Measurements from ENCODE around the gene AADACL2.

Gene AADACL2

GRCh38 chr3:151795276-151795675 is 61.5 kb downstream of the AADACL2 start:
- H3K27me3 ChIP-seq (ENCODE audit: low read depth), result no peaks in the 10 kb centered on the region
- H3K4me1 ChIP-seq, result no peaks in the 10 kb centered on the region
- H3K36me3 ChIP-seq (replicated peaks), result no peaks in the 10 kb centered on the region
- H3K9me3 ChIP-seq, result no peaks in the 10 kb centered on the region
- no peak overlapping the region for H3K4me3 ChIP-seq
- no peak for DNase-seq (ENCODE audit: low spot score in 2 of 2)
- in situ Hi-C loops (cut with MboI; ENCODE audit: low sequenced_read_pairs), result no loop called here

GRCh38 chr3:151796105-151796680 is 62.5 kb downstream of the AADACL2 start:
- H3K36me3 ChIP-seq (replicated peaks), result no peaks in the 10 kb centered on the region
- H3K4me3 ChIP-seq, result no peak overlapping the region
- in situ Hi-C loops (cut with MboI; ENCODE audit: low sequenced_read_pairs), result no loop called here
- H3K27me3 ChIP-seq (ENCODE audit: low read depth), result no peaks in the 10 kb centered on the region
- no peak for DNase-seq (ENCODE audit: low spot score in 2 of 2)
- H3K4me1 ChIP-seq, result no peaks in the 10 kb centered on the region
- no peaks in the 10 kb centered on the region for H3K9me3 ChIP-seq

GRCh38 chr3:151798466-151798865 is 64.7 kb downstream of the AADACL2 start:
- H3K4me3 ChIP-seq, result no peak overlapping the region
- H3K4me1 ChIP-seq, result no peaks in the 10 kb centered on the region
- DNase-seq (ENCODE audit: low spot score in 2 of 2), result no peak
- H3K9me3 ChIP-seq, result no peaks in the 10 kb centered on the region
- no peaks in the 10 kb centered on the region for H3K36me3 ChIP-seq (replicated peaks)
- in situ Hi-C loops (cut with MboI; ENCODE audit: low sequenced_read_pairs), result no loop called here
- H3K27me3 ChIP-seq (ENCODE audit: low read depth), result no peaks in the 10 kb centered on the region

- H3K27me3 ChIP-seq (ENCODE audit: low read depth), result no peaks in the 10 kb centered on the region
Observed at GRCh38 chr3:151800431-151800830, 66.7 kb downstream of the AADACL2 start.

GRCh38 chr3:151804267-151804666 is 70.5 kb downstream of the AADACL2 start:
- no peaks in the 10 kb centered on the region for H3K4me1 ChIP-seq

More at GRCh38 chr3:151800431-151800830, 66.7 kb downstream of the AADACL2 start:
- Histone ChIP-seq H3K4me3 (no peak overlapping the region), H3K9me3 (no peaks in the 10 kb centered on the region), H3K36me3 (replicated peaks) (no peaks in the 10 kb centered on the region), H3K4me1 (no peaks in the 10 kb centered on the region)
- peak in 1 of 2 experiments; percentile 6 for DNase-seq (ENCODE audit: low spot score in 2 of 2)
- in situ Hi-C loops (cut with MboI; ENCODE audit: low sequenced_read_pairs), result no loop called here

GRCh38 chr3:151806838-151807237 is 73.1 kb downstream of the AADACL2 start:
- DNase-seq (ENCODE audit: low spot score in 2 of 2), result no peak
- no peaks in the 10 kb centered on the region for H3K27me3 ChIP-seq (ENCODE audit: low read depth)
- in situ Hi-C loops (cut with MboI; ENCODE audit: low sequenced_read_pairs), result no loop called here
- no peaks in the 10 kb centered on the region for H3K36me3 ChIP-seq (replicated peaks)
- H3K4me3 ChIP-seq, result no peak overlapping the region
- H3K4me1 ChIP-seq, result no peaks in the 10 kb centered on the region
- H3K9me3 ChIP-seq, result no peaks in the 10 kb centered on the region

More at GRCh38 chr3:151804267-151804666, 70.5 kb downstream of the AADACL2 start:
- Histone ChIP-seq H3K27me3 (ENCODE audit: low read depth) (no peaks in the 10 kb centered on the region), H3K36me3 (replicated peaks) (no peaks in the 10 kb centered on the region), H3K9me3 (no peaks in the 10 kb centered on the region), H3K4me3 (no peak overlapping the region)
- in situ Hi-C loops (cut with MboI; ENCODE audit: low sequenced_read_pairs), result no loop called here
- DNase-seq (ENCODE audit: low spot score in 2 of 2), result no peak

Measured in HAP-1 (cell line).